ENCODE measurements around the gene AKAP8L.

AKAP8L gene

DNA sequence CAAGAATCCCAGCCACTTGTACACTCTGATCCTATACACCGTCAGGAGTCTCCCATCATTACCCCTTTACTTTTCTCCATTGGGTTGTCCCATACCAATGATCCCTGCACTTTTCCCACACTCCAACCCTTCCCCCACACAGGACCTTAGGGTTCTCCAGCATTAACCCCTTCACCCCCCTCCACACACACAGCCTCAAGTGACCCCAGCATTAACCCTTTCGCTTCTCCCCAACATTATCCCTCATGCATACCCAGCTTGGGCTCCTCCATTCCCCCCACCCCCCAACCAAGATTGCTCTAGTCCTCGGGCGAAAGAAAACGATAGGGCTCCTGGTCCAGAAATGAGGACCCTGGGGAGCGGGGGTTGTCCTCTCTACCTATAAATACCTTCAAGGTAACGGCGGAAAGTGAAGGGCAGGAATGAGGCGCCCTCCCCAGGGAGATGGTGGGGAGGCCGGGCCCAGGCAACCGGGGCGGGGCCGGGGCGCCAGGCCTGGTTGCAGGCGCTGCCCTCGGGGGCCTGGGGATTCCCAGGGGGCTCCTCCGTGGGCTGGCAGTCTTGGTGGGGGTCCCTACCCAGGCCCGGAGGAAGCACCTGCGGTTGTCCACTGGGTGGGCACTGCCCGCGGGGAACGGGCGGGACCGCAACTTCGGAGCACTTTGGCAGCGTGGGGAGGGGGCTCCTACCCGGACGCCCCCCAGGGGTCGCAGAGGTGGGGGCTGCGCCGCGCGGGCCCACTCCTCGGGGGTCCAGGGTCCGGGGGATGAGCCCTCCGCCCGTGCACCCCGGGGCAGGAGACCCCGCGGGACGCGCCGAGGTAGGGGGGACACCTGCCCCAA, 30.2 kb upstream of the AKAP8L start:
- DNase-seq = no peak

DNA sequence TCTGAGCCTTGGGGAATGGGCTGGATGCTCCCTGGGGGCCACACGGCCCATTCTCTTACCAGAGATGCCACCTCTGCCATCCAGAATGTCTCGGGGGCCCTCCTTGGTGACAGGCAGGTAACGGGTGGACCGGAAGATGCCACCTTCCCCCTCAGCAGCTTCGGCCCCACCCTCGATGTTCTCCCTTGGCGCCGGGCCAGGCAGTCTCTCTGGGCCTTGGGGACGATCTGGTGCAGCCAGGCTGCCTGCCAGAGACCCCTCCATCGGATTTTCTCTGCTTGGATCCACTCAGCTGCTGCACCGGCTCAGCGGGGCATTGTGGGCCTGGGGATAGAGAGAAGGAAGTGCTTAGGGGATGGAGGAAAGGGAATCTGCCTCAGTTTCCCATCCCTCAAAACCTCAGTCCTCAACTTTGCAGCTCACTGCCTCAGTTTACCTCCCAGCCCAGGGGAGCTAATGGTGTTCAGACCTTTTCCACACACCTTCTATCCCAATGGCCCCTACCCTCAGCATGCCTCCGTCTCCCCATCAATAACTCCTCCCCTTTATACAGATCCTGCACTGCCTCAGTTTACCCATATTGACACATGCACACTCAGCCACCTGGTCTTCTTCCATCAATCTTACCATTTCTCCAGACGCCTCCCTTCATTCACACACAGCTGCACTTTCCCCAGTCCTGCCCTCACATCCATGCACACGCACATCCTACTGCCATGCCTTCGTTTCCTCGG, 29.4 kb upstream of the AKAP8L start:
- no peak for DNase-seq

DNA sequence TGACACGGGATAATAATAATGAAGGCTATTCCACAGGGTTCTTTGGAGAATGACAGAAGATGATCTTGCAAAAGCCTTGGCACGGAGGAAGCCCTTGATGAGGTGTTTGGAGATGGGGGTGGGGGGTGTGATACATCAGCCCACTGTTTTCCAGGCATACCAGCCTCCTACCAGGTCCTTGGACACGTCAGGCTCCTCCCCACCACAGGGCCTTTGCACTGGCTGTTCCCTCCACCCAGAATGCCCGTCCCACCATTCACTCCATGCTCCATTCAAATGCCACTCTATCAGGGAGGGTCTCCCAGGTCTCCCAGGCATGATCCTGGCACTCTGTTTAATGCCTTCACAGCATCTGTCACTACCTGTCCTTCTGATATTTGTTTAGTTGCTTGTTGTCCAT, 28.3 kb upstream of the AKAP8L start:
- DNase-seq = no peak

DNA sequence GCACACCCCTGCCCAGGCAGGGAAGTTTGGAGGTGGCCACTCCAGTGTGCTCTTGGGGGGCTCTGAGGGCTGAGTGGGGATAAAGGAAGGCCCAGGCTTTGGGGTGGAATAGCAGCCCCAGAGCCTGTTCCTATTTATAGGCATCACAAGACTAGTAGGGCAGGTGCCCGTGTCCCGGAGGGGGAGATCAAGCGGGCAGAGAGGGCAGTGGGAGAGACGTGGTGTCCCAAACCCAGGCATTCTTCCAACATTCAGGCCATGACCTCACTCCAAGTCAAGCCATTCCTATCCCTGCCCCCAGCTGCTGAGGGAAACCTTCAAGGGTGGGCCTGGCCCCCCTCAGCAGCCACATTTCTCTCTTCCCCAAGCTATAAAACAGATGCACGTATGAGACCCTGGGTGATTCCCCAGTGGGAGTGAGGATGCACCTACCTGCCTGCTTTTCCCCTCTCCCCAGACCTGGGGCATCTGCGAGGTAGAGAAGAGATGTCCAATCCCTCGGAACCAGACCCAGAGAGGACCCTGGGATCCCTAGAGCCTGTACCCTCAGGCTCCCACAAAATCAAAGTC, 27.1 kb upstream of the AKAP8L start:
- no peak for DNase-seq

DNA sequence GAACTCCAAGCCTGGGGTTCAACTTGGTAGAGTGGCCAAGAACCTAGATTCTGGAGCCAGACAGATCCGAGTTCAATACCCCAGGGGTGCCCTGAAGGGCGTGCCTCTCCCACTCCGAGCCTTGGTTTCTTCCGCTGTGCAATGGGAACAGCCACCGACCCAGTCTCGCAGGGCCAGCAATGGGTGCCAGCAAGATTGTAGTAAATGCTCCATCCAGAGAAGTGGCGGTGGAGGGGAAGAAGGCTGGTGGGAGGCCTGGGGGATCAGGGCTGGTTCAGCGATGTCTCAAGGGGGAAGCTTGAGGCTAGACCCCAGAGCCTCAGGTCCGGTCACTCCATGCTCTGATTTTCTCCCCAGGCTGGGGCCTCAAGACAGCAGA, 26.4 kb upstream of the AKAP8L start:
- no peak for DNase-seq

DNA sequence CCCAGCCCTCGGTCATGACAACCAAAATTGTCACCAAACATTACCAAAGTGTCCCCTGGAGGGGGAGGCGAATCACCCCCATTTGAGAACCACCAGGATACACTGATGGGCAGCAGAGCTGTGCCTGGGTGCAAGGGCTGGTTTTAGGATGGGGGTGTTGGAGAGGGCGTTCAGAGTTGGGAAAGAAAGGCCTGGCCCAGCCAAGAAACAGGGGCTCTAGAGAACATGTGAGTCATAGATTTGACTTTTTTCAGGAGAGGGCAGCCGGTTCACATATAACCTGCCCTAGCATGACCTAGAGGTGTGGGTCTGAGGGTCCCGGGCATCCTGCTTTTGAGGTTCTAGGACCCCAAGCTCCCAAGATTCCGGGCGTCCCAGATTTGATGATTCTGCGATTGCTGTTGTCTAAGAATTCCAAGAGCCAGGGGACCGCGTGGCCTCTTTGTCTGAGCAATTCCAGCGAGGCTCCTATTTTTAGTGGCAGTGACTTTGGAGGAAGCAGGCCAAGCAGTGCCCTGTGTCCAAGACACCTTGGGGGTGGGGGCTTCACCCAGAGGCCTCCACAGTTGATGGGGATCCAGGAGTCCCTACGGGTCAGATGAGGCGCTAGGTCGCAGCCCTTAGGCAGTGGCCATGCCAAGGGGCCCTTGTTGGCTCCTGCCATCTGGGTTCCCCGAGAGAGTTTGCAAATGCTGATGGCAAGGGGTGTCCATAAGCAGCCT, 25.9 kb upstream of the AKAP8L start:
- no peak for DNase-seq

DNA sequence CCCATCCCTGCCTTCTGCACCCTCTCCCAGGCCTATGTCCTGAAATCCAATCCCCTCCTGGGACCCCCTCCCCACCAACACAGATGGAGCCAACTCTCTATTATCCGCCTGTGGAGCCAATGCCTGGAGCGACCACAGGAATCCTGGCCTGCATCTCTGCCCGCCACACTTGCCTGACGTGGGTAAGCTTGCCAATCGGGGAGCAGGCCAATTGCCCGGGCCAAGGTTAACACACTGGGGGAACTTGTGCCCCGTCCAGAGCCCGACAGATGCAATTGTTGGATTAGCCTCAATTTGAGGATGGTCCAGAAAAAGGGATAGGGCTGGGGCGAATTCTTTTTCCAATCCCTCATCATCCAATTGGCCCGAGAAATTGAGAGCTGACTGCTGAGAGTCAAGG, 25.1 kb upstream of the AKAP8L start:
- no peak for DNase-seq

DNA sequence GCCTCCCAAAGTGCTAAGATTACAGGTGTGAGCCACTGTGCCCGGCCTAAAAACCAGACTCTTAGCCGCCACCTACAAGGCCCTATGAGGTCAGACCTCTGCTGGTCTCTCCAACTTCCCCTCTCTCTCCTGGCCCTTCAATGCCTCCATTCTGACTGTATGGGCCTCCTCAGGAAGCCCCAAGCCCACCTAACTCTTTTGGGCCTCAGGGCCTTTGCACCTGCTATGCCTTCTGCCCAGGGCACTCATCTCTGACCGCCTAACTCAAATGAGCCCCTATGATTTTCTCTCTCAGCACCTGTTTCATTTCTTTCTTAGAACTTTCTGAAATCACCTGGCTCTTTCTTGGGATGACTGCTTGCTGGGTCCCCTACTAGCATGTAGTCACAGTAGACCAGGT, 24.5 kb upstream of the AKAP8L start:
- DNase-seq = no peak

DNA sequence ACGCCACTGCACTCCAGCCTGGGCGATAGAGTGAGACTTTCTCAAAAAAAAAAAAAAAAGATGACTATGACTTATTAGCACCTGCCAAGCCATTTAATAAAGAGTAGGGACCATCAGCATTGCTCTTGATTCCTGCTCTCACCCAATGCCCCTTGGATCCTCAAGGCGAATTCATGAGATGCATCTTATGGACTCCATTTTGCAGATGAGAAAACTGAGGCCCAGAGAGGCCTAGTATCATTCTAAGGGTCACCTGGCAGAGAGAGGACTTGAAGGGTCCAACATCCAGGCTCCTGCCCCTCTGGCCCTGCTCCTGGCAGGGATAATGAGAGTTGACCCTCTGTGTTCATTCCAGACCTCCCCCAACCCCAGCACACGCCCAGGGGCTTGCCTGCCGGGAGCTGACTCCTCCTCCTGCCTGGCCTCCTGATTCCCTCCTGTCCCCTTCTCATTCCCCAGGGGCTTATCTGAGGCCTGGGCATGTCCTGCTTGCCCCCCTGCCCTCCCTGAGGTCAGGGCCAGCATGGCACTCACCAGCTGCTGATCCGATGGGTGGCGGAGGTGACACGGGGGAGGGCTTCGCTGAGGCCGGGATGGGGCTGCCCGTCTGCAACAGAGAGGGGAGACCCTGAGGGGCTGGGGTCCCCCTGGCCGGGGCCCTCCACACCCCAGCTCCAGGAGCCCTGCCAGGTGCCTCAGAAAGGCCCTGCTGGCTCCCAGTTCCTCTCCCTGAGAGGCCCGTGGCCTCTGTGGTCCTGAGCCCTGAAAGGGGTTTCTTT, 23.5 kb upstream of the AKAP8L start:
- DNase-seq = no peak

DNA sequence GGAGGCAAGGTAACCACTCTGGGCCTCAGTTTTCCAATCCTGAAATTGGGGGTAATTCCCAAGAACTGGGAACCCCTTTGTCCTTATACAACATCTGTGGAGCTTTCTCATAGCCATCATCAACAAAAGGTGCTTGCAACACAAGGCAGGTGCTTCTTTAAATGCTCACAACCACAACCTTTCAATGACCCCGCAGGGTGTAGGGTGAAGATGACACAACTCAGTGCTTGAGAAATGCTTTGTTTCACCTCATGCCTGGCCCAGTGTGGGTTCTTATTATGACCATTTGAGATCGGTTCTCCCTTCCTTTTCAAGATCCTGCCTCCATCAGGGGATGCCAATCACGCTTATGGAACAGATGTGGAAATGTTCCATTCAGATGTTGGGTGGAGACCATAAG, 22.5 kb upstream of the AKAP8L start:
- DNase-seq = no peak

DNA sequence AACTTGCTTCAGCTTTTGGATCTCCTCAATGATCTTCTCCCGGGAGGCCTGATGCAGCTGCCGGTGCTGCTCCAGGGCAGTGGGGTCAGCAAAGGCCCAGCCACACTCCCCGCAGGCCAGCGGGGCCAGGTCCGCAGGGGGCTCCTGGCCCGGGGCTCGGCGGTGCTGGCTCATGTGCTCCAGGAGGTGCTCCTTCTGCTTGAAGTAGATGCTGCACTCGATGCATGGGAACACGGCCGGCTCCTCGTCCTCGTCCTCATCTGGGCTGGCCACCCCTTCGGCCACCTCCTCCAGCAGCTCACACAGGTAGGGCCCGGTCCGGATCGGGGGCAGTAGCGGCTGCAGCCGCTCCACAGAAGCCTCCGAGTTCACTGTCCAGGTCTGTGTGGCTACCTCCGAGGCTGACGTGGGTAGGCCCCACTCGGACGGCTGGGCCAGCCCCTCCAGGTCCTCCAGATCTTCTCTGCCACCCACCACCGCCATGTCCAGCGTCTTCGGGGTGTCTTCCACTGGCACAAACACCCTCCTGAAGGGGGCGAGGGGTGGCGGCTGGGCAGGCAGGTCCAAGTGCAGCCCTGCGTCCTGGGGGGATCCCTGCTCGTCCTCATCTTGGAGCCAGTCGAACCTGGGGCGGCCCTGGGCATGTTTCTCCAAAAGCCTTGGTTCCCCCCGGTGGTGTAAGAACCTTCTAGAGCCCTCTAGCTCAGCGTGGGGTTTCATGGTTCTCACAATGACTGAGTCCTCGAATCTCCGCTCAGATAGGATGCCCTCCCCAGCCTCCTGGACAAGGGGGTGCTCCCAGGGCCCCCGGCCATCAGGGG, 21.2 kb upstream of the AKAP8L start:
- no peak for DNase-seq

DNA sequence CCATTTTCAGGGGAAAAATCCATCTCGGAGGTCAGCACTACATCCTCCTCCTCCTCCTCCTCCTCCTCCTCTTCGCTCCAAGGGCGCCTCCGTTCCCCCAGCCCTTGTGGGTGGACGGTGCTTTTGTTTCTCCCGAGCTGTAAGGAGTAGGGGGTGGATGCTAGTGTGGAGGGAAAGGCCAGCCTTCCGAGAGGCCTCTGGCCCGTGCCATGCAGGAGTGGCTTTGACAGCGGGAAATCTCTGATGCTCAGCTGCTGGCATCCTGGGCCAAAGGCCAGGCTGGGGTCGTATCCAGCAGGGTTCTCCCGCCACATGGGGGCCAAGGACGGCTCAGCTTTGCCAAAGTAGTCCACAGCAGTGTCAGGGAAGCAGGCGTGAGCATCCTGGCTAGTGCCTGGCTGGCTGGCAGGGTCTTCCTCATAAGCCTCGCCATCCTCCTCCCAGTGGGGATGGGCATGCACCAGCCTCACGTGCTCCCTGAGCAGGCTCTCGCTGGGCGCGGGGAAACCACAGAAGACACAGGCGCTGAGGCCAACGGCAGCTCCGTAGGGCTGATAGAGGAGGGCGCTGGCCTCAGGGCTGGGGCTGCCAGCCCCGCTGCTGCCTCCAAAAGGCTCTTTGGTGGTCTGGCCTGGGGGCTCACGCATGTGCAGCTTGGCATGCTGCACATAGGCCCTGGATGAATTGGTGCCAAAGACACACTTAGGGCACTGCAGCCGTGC, 20.5 kb upstream of the AKAP8L start:
- DNase-seq = no peak

DNA sequence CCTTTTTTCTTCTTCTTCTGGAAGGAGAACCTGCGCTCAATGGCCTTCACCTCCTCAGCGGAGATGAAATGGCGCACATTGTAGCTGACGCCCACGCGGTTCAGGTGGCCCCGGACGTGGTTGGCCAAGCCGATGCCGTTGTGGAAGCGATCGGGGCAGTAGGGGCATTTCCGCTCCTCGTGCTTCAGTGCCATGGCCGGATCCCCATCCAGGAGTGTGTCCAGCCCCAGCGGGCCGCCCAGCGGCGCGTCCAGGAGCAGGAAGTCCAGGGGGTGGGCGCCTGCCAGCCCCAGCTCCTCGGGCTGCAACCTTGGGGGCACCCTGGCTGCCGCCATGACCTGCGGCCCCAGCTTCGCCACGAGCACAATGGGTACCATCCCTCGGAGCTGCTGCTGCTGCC, 19.8 kb upstream of the AKAP8L start:
- DNase-seq = no peak

DNA sequence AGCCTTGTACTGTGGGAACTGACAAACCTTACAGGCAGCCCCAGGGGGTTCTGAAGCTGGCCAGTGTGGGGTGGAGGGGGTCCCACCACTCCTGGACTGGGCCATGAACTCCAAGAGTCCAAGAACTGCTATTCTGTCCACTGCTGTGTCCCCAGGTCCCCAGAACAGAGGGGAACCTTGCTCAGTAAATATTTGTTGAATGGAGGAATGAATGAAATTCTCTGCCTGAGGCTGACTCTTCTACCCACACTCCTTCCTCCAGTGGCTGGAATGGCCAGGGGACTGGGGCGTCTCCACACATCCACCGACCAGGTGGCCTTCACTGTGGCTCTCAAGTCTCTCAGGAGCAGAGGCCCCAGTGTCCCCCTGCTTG, 19.3 kb upstream of the AKAP8L start:
- no peak for DNase-seq

DNA sequence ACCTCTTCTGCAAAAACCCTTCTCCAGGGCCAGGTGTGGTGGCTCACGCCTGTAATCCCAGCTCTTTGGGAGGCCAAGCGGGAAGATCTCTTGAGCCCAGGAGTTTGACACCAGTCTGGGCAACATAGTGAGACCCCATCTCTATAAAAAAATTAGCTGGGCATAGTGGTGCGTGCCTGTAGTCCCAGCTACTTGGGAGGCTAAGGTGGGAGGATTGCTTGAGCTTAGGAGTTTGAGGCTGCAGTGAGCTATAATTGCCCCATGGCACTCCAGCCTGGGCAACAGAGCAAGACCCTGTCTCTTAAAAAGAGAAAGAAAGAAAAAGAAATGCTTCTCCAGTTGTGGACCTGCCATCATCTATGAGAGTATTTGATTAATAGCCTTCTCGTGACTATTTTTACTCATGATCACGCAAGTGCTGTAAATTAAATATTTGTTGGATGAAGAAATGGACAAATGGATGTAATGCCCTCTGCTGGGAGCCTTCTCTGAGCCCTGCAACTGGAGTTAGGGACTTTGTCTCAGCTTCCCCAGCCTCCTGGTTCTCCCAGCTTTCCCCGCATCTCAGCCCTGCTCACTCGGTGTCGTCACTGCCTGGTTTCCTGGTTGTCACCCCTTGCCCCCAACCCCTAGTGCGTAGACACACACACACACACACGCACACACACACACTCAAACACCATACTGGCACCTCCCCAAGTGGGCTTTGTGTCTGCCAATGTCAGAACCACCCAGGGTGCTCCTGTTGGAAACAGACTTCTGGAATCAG, 18.8 kb upstream of the AKAP8L start:
- no peak for DNase-seq

DNA sequence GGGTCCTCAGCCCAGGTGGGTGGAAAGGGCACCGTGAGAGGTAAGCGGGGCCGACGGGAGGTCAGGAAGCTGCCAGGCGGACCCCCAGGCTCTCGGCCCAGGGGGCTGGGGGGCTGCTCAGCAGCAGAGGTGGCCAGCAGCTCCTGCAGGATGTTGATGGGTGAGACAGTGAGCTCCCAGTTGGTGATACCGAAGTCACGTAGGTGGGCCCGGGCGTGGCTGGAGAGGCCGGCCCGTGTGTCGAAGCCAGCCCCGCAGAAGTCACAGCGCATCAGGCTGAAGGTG, 18.0 kb upstream of the AKAP8L start:
- DNase-seq = no peak

DNA sequence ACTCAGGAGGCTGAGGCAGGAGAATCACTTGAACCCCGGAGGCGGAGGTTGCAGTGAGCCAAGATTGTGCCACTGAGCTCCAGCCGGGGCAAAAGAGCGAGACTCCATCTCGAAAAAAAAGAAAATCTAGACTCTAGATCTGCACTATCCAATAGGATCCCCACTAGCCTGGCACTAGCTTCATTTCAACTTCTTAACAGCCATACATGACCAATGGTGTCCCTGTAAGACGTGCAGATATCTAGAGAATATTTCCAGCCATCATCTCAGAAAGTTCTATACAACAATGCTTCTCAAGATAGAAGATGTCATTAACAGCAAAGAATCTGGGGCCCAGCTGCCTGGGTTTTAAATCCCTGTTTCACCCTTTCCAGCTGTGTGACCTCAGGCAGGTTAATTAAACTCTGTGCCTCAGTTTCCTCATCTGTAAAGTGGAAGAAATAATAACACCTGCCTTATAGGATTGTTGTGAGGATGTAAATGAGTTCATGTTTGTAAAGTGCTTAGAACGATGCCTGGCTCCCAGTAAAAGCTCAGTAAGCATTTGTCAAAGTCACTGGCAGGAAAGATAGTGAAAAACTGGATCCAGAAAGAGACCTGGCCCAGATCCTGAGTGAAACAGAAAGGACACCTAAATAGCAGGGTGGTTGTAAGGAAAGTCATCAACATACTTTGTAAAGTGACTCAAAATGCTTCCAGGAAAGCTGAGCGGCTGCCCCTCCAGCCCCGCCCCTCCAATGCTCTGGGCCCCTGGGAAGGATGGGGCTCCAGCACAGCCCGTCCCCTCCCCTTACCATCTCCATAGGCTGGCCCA, 17.4 kb upstream of the AKAP8L start:
- no peak for DNase-seq

DNA sequence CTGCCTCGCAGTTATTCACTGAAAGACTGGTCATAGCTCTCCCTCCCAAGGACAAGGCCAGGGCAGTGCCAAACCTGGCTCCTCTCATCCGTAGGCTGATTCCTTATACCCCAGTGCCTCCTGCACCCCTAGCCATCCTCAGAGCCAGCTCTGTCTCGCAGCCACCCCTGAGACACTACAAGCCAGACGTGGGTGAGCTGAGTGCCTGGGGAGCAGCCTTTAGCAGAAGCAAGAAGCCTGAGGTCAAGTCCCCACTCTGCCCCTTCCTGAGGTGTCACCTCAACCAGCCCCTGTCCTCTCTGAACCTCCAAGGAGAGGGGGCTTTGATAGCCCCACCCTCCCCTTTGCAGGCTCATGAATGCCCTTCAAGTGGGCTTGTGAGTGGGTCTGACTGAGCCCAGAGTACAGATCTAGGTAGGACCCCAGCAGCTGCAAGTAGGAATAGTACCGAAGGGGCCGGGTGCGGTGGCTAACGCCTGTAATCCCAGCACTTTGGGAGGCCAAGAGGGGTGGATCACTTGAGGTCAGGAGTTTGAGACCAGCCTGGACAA, 14.8 kb upstream of the AKAP8L start:
- no peak for DNase-seq
